Loucy (cell line): ENCODE results near the gene BCL11B.

Experiments
- CTCF ChIP-seq: fragments of 200-600 bp; sonication (generic); conservative IDR thresholded peaks from 2 replicates; pipeline ENCODE4 v1.5.1; 2014; ENCODE audit warnings: mild to moderate bottlenecking, antibody characterized with exemption, low read length
- EZH2phosphoT487 ChIP-seq: fragments of 200-600 bp; IDR thresholded peaks from 2 replicates; pipeline ENCODE4 v1.6.1; 2018; ENCODE audit warnings: antibody characterized with exemption, mild to moderate bottlenecking, moderate library complexity, borderline replicate concordance

- no peak for TF ChIP-seq CTCF
- no peak for TF ChIP-seq EZH2phosphoT487
Measured at GRCh38 chr14:99179506-99179905, 92.5 kb downstream of the BCL11B start.
